ENCODE results near the gene ALDH8A1.

DNA sequence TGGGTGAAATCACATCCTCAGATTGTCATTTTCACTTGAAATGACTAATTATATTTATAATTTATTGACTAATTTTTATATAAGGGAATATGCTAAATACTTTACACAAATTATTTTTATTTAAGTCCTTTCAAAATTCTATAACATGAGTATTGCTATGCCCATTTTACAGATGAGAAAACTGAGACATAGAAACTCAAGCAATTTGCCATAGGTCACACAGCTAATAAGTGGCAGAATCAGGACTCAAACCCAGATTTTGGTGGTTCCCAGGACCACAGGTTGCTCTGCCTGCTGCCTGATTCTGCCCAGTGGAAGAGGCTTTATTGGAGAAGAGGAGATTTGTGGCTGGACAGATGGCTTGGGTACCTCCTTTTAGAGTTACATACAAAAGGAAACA lies 4.9 kb downstream of the ALDH8A1 start:
- TF ChIP-seq, protein P1, sequence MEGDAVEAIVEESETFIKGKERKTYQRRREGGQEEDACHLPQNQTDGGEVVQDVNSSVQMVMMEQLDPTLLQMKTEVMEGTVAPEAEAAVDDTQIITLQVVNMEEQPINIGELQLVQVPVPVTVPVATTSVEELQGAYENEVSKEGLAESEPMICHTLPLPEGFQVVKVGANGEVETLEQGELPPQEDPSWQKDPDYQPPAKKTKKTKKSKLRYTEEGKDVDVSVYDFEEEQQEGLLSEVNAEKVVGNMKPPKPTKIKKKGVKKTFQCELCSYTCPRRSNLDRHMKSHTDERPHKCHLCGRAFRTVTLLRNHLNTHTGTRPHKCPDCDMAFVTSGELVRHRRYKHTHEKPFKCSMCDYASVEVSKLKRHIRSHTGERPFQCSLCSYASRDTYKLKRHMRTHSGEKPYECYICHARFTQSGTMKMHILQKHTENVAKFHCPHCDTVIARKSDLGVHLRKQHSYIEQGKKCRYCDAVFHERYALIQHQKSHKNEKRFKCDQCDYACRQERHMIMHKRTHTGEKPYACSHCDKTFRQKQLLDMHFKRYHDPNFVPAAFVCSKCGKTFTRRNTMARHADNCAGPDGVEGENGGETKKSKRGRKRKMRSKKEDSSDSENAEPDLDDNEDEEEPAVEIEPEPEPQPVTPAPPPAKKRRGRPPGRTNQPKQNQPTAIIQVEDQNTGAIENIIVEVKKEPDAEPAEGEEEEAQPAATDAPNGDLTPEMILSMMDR (IDR thresholded peaks at IDR 0.05): no peak
- TF ChIP-seq POLR2A (IDR thresholded peaks at IDR 0.05): no peak

All from lower leg skin (tissue), 3 donors.